Trophoblast cell (in vitro differentiated cells and primary cell): ENCODE measurements around the gene PHF21B.

Experiments used
- DNase-seq, 2 donors: peaks; one replicate each; pipeline ENCODE4 v3.0.0-alpha.2; 2016
- H2AFZ ChIP-seq: 2 replicates; pipeline ENCODE4 v1.6.1; 2013; ENCODE audit warnings: low read length, moderate library complexity, mild to moderate bottlenecking; ENCODE audit not compliant: insufficient read depth, poor library complexity
- H2AK5ac ChIP-seq: 2 replicates; pipeline ENCODE4 v1.6.1; 2013; ENCODE audit warnings: mild to moderate bottlenecking, low read length
- H2BK120ac ChIP-seq: 2 replicates; pipeline ENCODE4 v1.6.1; 2013; ENCODE audit warnings: low read length, mild to moderate bottlenecking, moderate library complexity; ENCODE audit not compliant: insufficient read depth, poor library complexity
- H2BK12ac ChIP-seq: 2 replicates; pipeline ENCODE4 v1.6.1; 2013; ENCODE audit warnings: mild to moderate bottlenecking, low read length, moderate library complexity
- H2BK5ac ChIP-seq: 2 replicates; pipeline ENCODE4 v1.6.1; 2013; ENCODE audit warnings: low read length, low read depth, moderate library complexity, mild to moderate bottlenecking; ENCODE audit not compliant: poor library complexity
- H3K14ac ChIP-seq: 2 replicates; pipeline ENCODE4 v1.6.1; 2013; ENCODE audit warnings: mild to moderate bottlenecking, low read length
- H3K18ac ChIP-seq: 2 replicates; pipeline ENCODE4 v1.6.1; 2013; ENCODE audit warnings: mild to moderate bottlenecking, low read length
- H3K23ac ChIP-seq: 2 replicates; pipeline ENCODE4 v1.6.1; 2013; ENCODE audit warnings: low read length
- H3K27ac ChIP-seq: 2 replicates; pipeline ENCODE4 v1.5.1; 2013; ENCODE audit warnings: low read depth, mild to moderate bottlenecking, inconsistent platforms, low read length, moderate library complexity
- H3K27me3 ChIP-seq: 2 replicates; pipeline ENCODE4 v1.6.1; 2013; ENCODE audit warnings: inconsistent platforms, mild to moderate bottlenecking, low read length, moderate library complexity; ENCODE audit not compliant: insufficient read depth
- H3K36me3 ChIP-seq, 2 experiments: 1 replicate in 1 of 2; 2 replicates in 1 of 2; pipeline ENCODE4 v1.6.1; 2013; ENCODE audit warnings: low read length in 2 of 2, mild to moderate bottlenecking in 2 of 2, moderate library complexity in 1 of 2; ENCODE audit not compliant: insufficient read depth in 2 of 2, control insufficient read depth in 1 of 2
- H3K4ac ChIP-seq: 2 replicates; pipeline ENCODE4 v1.6.1; 2013; ENCODE audit warnings: low read depth, mild to moderate bottlenecking, low read length, moderate library complexity
- H3K4me1 ChIP-seq, 2 experiments: 1 replicate in 1 of 2; 2 replicates in 1 of 2; pipeline ENCODE4 v1.6.1; 2013; ENCODE audit warnings: low read length in 2 of 2, mild to moderate bottlenecking in 2 of 2, moderate library complexity in 1 of 2; ENCODE audit not compliant: insufficient read depth in 2 of 2, control insufficient read depth in 1 of 2
- H3K4me2 ChIP-seq: 2 replicates; pipeline ENCODE4 v1.6.1; 2013; ENCODE audit warnings: inconsistent platforms, mild to moderate bottlenecking, low read length, moderate library complexity
- H3K4me3 ChIP-seq: 2 replicates; pipeline ENCODE4 v1.5.1; 2013; ENCODE audit warnings: mild to moderate bottlenecking, low read depth, low read length, inconsistent platforms
- H3K79me1 ChIP-seq: one replicate; pipeline ENCODE4 v1.6.1; 2013; ENCODE audit warnings: low read length
- H3K79me2 ChIP-seq: 2 replicates; pipeline ENCODE4 v1.6.1; 2013; ENCODE audit warnings: low read length, mild to moderate bottlenecking; ENCODE audit not compliant: control insufficient read depth, insufficient read depth, poor library complexity
- H3K9ac ChIP-seq: 2 replicates; pipeline ENCODE4 v1.6.1; 2013; ENCODE audit warnings: mild to moderate bottlenecking, low read length
- H3K9me3 ChIP-seq: 2 replicates; pipeline ENCODE4 v1.6.1; 2013; ENCODE audit warnings: low read depth, mild to moderate bottlenecking, control low read depth, inconsistent platforms, low read length; ENCODE audit not compliant: insufficient read depth
- H4K12ac ChIP-seq: 2 replicates; pipeline ENCODE4 v1.6.1; 2013; ENCODE audit warnings: low read depth, mild to moderate bottlenecking, low read length, moderate library complexity
- H4K8ac ChIP-seq: 2 replicates; pipeline ENCODE4 v1.6.1; 2013; ENCODE audit warnings: low read depth, mild to moderate bottlenecking, low read length, moderate library complexity
- H4K91ac ChIP-seq: one replicate; pipeline ENCODE4 v1.6.1; 2013; ENCODE audit warnings: low read depth, mild to moderate bottlenecking, low read length, moderate library complexity
- WGBS: extraction: QIAGEN DNeasy Blood & Tissue Kit; methylation state at CpG from one replicate; pipeline ENCODE4 v1.1.7; 2013; ENCODE audit warnings: missing lambda C conversion rate; ENCODE audit not compliant: insufficient read length, insufficient coverage; ENCODE audit errors: extremely low coverage; 5-methylcytosine and 5-hydroxymethylcytosine counted together

Gene PHF21B

DNA sequence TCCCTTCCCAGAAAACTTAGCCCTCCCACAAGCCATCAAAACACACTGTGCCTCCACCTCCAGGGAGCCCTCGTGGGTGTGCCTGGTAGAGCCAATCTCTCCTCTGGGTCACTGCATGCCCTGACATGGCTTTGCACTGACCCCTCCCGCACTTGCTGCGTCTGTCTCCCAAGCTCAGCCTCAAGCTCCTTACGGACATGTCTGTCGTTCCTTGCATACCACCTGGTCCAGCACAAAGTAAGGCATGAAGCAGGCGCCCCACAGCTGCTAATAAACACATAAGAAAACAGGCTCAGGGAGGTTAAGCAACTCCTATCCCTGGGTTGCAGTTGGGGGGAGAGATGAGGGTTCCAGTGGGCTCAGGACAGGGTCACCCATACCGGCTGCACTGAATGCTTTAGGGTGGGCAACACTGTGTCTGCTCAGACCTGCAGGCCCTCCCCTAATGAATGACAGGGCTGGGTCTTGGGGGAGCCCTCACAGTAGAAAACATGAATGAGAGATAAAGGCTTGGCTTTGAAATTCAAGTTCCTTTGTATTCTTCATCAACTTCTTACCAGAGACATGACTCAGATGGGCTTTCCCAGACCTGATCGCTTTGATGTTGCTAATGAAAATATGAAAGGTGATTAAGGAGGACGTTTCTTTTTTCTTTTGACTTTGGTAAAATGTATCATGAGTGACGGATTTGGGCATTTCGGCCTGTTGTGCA is 38.0 kb downstream of the PHF21B start:
- Histone ChIP-seq H3K4ac (no peak overlapping the region), H3K23ac (no peak overlapping the region), H4K12ac (no peak overlapping the region), H3K79me2 (no peaks in the 10 kb centered on the region), H3K4me3 (no peak overlapping the region), H2AK5ac (no peak overlapping the region), H3K4me2 (no peak overlapping the region), H4K8ac (no peak overlapping the region), H3K9ac (no peak overlapping the region), H2BK12ac (no peak overlapping the region), H3K18ac (no peak overlapping the region), H2BK5ac (no peak overlapping the region), H3K27ac (no peak overlapping the region), H3K79me1 (no peaks in the 10 kb centered on the region), H3K27me3 (no peaks in the 10 kb centered on the region), H3K9me3 (no peaks in the 10 kb centered on the region), H3K4me1 (peaks cover 2 to 4% of the 10 kb centered on the region in 2 experiments), H2BK120ac (no peak overlapping the region), H2AFZ (no peak overlapping the region), H3K36me3 (no peaks in the 10 kb centered on the region), H4K91ac (no peak overlapping the region), H3K14ac (no peak overlapping the region)
- DNase-seq, result peak; percentile 84 to 86
- no CpG with 5 or more reads among the region's 11 CpGs for WGBS

DNA sequence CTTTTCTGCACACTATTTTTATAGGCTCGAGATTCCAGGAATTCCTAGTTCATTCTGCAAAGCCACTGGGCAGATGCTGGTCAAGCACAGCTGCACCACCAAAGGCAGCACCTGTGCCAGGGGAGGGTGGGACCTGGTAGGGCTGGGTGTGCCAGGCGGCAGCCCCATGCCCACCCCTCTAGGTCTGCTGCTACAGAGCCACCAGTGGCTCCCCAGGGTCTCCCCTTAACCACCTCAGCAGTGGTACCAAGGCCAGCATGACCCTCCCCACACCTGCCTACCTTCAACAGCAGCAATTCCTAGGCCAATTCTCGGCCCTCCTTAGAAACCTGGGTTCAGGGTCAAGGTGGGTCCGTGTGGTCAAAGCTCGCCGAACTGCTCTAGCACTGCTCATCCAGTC is 39.5 kb downstream of the PHF21B start:
- H3K27ac ChIP-seq, result no peak overlapping the region
- no peaks in the 10 kb centered on the region for H3K79me2 ChIP-seq
- no peak overlapping the region for H2BK5ac ChIP-seq
- H3K36me3 ChIP-seq, result no peaks in the 10 kb centered on the region
- H3K14ac ChIP-seq, result no peak overlapping the region
- DNase-seq, result no peak
- H4K8ac ChIP-seq, result no peak overlapping the region
- no peak overlapping the region for H3K18ac ChIP-seq
- no peak overlapping the region for H2AFZ ChIP-seq
- H3K4me3 ChIP-seq, result no peak overlapping the region
- no peak overlapping the region for H4K12ac ChIP-seq
- no peaks in the 10 kb centered on the region for H3K79me1 ChIP-seq
- no peaks in the 10 kb centered on the region for H3K9me3 ChIP-seq
- no peak overlapping the region for H3K4ac ChIP-seq
- H2BK12ac ChIP-seq, result no peak overlapping the region
- H3K9ac ChIP-seq, result no peak overlapping the region
- no peak overlapping the region for H3K23ac ChIP-seq
- no peak overlapping the region for H2AK5ac ChIP-seq
- H3K27me3 ChIP-seq, result no peaks in the 10 kb centered on the region
- H3K4me2 ChIP-seq, result no peak overlapping the region
- H2BK120ac ChIP-seq, result no peak overlapping the region
- no CpG with 5 or more reads among the region's 6 CpGs for WGBS
- no peak overlapping the region for H4K91ac ChIP-seq
- H3K4me1 ChIP-seq, result peaks cover 2 to 4% of the 10 kb centered on the region in 2 experiments

DNA sequence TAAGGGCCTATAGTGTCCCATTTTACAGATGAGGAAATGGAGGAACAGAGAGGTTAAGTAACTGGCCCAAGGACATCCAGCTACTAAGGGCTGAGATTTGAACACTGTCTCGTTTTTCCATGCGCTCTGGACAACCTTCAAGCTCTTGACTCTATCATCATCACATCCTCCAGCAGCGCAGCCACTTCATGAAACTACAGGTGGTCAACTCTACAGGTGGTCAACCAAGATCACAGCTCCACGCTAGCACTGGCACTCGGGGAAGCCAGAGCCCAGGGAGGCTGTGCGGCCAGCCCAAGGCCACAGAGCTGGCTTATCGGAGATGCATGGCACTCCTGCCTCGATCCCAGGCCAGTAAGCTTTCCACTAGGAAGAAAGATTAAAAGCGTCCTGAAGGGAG is 40.0 kb downstream of the PHF21B start:
- H3K4me3 ChIP-seq, result no peak overlapping the region

DNA sequence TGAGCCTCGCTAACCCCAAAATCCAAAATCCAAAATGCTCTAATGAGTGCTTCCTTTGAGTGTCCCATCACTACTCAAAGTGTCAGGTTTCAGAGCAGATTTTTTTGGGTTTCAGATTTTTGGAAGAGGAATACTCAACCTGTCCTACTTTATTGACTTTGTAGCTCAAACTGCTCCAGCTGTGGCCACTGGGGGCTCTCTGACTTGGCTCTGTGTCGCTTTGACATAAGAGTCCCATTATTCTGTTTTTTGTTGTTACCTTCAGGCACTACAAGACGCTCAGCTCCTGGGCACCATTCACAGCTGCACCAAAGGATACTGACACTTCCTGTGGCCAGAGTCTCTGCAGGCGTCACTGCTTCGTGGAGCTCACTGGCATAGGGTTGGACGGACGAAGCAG is 41.1 kb downstream of the PHF21B start:
- Histone ChIP-seq H3K14ac (no peak overlapping the region), H3K9me3 (no peaks in the 10 kb centered on the region), H3K23ac (no peak overlapping the region), H2BK5ac (no peak overlapping the region), H2AK5ac (no peak overlapping the region), H3K4me2 (no peak overlapping the region), H3K79me2 (no peaks in the 10 kb centered on the region), H3K36me3 (no peaks in the 10 kb centered on the region), H4K12ac (no peak overlapping the region), H4K8ac (no peak overlapping the region), H3K4me1 (peaks cover 2 to 4% of the 10 kb centered on the region in 2 experiments), H3K27ac (no peak overlapping the region), H2BK12ac (no peak overlapping the region), H3K4me3 (no peak overlapping the region), H3K18ac (no peak overlapping the region), H3K79me1 (no peaks in the 10 kb centered on the region), H3K9ac (no peak overlapping the region), H2AFZ (no peak overlapping the region), H4K91ac (no peak overlapping the region), H2BK120ac (no peak overlapping the region), H3K27me3 (no peaks in the 10 kb centered on the region), H3K4ac (no peak overlapping the region)
- peak in 1 of 2 donors; percentile 2 for DNase-seq
- no CpG with 5 or more reads among the region's 7 CpGs for WGBS

More for the DNA sequence above, 40.0 kb downstream of the PHF21B start:
- Histone ChIP-seq H2BK120ac (no peak overlapping the region), H4K8ac (no peak overlapping the region), H3K27me3 (no peaks in the 10 kb centered on the region), H2AFZ (no peak overlapping the region), H3K9me3 (no peaks in the 10 kb centered on the region), H3K4me1 (peaks cover 2 to 4% of the 10 kb centered on the region in 2 experiments), H4K91ac (no peak overlapping the region), H4K12ac (no peak overlapping the region), H3K4ac (no peak overlapping the region), H3K36me3 (no peaks in the 10 kb centered on the region), H2AK5ac (no peak overlapping the region), H2BK5ac (no peak overlapping the region), H3K79me2 (no peaks in the 10 kb centered on the region), H3K27ac (no peak overlapping the region), H3K79me1 (no peaks in the 10 kb centered on the region), H2BK12ac (no peak overlapping the region), H3K4me2 (no peak overlapping the region), H3K14ac (no peak overlapping the region), H3K23ac (no peak overlapping the region), H3K18ac (no peak overlapping the region), H3K9ac (no peak overlapping the region)
- DNase-seq, result no peak
- no CpG with 5 or more reads among the region's 9 CpGs for WGBS
